H1 (cell line): ENCODE measurements around the gene EPHB1. TPM values are rescaled to one million over a fixed set of nuclear protein-coding genes. Genes with fewer than 3 reads are reported as not detected.

ENCODE experiments used
- CTCF ChIA-PET: fragments of 300-600 bp; sonication (Branson Sonifier 250); formaldehyde crosslinking; loops from one replicate; lab custom pipeline; 2021; ENCODE audit not compliant: partially characterized antibody; lab: Charles Lee
- POLR2A ChIA-PET: fragments of 300-600 bp; sonication (Branson Sonifier 250); formaldehyde crosslinking; loops from one replicate; lab custom pipeline; 2021; ENCODE audit warnings: inconsistent platforms; ENCODE audit not compliant: partially characterized antibody; lab: Charles Lee
- DNase-seq, 2 experiments: peaks; one replicate each; pipeline versions ENCODE4 v3.0.0 to v3.0.0-alpha.2; 2010 to 2022; ENCODE audit warnings: low spot score in 2 of 2, low read depth in 1 of 2, mixed read lengths in 1 of 2
- FAIRE-seq: peaks from 2 replicates; lab custom pipeline; 2011; peaks lifted over from hg19 to GRCh38; lab: Jason Lieb, UNC
- H2AFZ ChIP-seq: 2 replicates; pipeline ENCODE4 v1.8.1; 2012; ENCODE audit warnings: low read length, inconsistent platforms
- H2AK5ac ChIP-seq: 2 replicates; pipeline ENCODE4 v1.6.1; 2013; ENCODE audit warnings: low read depth, low read length
- H2BK120ac ChIP-seq: replicated peaks from 2 replicates; pipeline ENCODE3; 2013; ENCODE audit warnings: low read depth, low read length, inconsistent platforms
- H2BK12ac ChIP-seq: 2 replicates; pipeline ENCODE4 v1.6.1; 2013; ENCODE audit warnings: low read depth, low read length
- H2BK15ac ChIP-seq: 2 replicates; pipeline ENCODE4 v1.6.1; 2013; ENCODE audit warnings: low read length
- H2BK20ac ChIP-seq: 2 replicates; pipeline ENCODE4 v1.6.1; 2013; ENCODE audit warnings: low read length
- H2BK5ac ChIP-seq: 2 replicates; pipeline ENCODE4 v1.6.1; 2013; ENCODE audit warnings: low read depth, low read length
- H3K14ac ChIP-seq: 2 replicates; pipeline ENCODE4 v1.6.1; 2013; ENCODE audit warnings: inconsistent platforms; ENCODE audit not compliant: insufficient read length
- H3K18ac ChIP-seq: 2 replicates; pipeline ENCODE4 v1.6.1; 2013; ENCODE audit warnings: low read length; ENCODE audit errors: extremely low read depth
- H3K23ac ChIP-seq: 2 replicates; pipeline ENCODE4 v1.6.1; 2013; ENCODE audit warnings: inconsistent platforms; ENCODE audit not compliant: insufficient read length
- H3K23me2 ChIP-seq: 2 replicates; pipeline ENCODE4 v1.6.1; 2013; ENCODE audit warnings: low read depth, low read length
- H3K27ac ChIP-seq: 2 replicates; pipeline ENCODE4 v1.6.1; 2011; ENCODE audit warnings: low read depth, low read length, inconsistent platforms
- H3K27me3 ChIP-seq, 4 experiments: replicated peaks in 1 of 4; 1 replicate in 1 of 4; 2 replicates in 3 of 4; pipeline versions ENCODE4 v1.6.1 to v1.8.1; 2011 to 2013; ENCODE audit warnings: low read length in 3 of 4, mild to moderate bottlenecking in 3 of 4, inconsistent platforms in 2 of 4, mixed read lengths in 2 of 4, moderate library complexity in 1 of 4; ENCODE audit not compliant: control insufficient read depth in 3 of 4, insufficient read depth in 3 of 4; ENCODE audit errors: extremely low read depth in 1 of 4
- H3K36me3 ChIP-seq, 4 experiments: 2 replicates each; pipeline versions ENCODE4 v1.6.1 to v1.8.1; 2011 to 2013; ENCODE audit warnings: mild to moderate bottlenecking in 4 of 4, low read length in 3 of 4, moderate library complexity in 2 of 4, control low read depth in 1 of 4, inconsistent platforms in 1 of 4; ENCODE audit not compliant: insufficient read depth in 4 of 4, control insufficient read depth in 2 of 4
- H3K4ac ChIP-seq: replicated peaks from 2 replicates; pipeline ENCODE3; 2013; ENCODE audit warnings: low read length, low read depth, mixed read lengths, inconsistent platforms; ENCODE audit not compliant: insufficient read length
- H3K4me1 ChIP-seq, 4 experiments: replicated peaks in 1 of 4; 1 replicate in 1 of 4; 2 replicates in 3 of 4; pipeline versions ENCODE4 v1.6.1 to v1.8.1; 2011 to 2013; ENCODE audit warnings: low read length in 3 of 4, inconsistent platforms in 2 of 4, mixed read lengths in 1 of 4; ENCODE audit not compliant: insufficient read depth in 4 of 4, control insufficient read depth in 3 of 4
- H3K4me2 ChIP-seq, 2 experiments: 2 replicates each; pipeline versions ENCODE4 v1.6.1 to v1.8.1; 2011 to 2013; ENCODE audit warnings: low read depth in 2 of 2, low read length in 2 of 2, control low read depth in 1 of 2, inconsistent platforms in 1 of 2, mild to moderate bottlenecking in 1 of 2; ENCODE audit not compliant: insufficient read depth in 1 of 2
- H3K4me3 ChIP-seq, 4 experiments: fragments of 200-600, 300-600 bp in 1 of 4; sonication (generic), shearing (Covaris generic), sonication (Bioruptor Twin) in 1 of 4; 2 replicates each; pipeline versions ENCODE4 v1.5.1 to v1.8.1; 2011 to 2016; ENCODE audit warnings: low read length in 4 of 4, low read depth in 3 of 4, control low read depth in 2 of 4, inconsistent platforms in 2 of 4, mild to moderate bottlenecking in 2 of 4, mixed read lengths in 1 of 4, moderate library complexity in 1 of 4; ENCODE audit not compliant: insufficient read depth in 2 of 4; ENCODE audit errors: extremely low read depth in 1 of 4
- H3K56ac ChIP-seq: replicated peaks from 2 replicates; pipeline ENCODE3; 2013; ENCODE audit warnings: low read depth, mild to moderate bottlenecking, mixed read lengths, low read length, inconsistent platforms; ENCODE audit not compliant: insufficient read length
- H3K79me1 ChIP-seq: 2 replicates; pipeline ENCODE4 v1.6.1; 2013; ENCODE audit warnings: low read depth, low read length, control low read depth
- H3K79me2 ChIP-seq, 2 experiments: 2 replicates each; pipeline versions ENCODE4 v1.6.1 to v1.8.1; 2012 to 2013; ENCODE audit warnings: low read length in 2 of 2, mild to moderate bottlenecking in 2 of 2, inconsistent platforms in 1 of 2; ENCODE audit not compliant: insufficient read depth in 2 of 2, control insufficient read depth in 1 of 2
- H3K9ac ChIP-seq, 4 experiments: replicated peaks in 1 of 4; 1 replicate in 1 of 4; 2 replicates in 3 of 4; pipeline versions ENCODE4 v1.6.1 to v1.8.1; 2011 to 2013; ENCODE audit warnings: low read depth in 3 of 4, low read length in 3 of 4, control low read depth in 2 of 4, mild to moderate bottlenecking in 2 of 4, moderate library complexity in 2 of 4, inconsistent platforms in 1 of 4; ENCODE audit errors: extremely low read depth in 1 of 4
- H3K9me3 ChIP-seq, 2 experiments: 2 replicates each; pipeline versions ENCODE4 v1.6.1 to v1.8.1; 2012 to 2013; ENCODE audit warnings: mild to moderate bottlenecking in 2 of 2, moderate library complexity in 2 of 2, control low read depth in 1 of 2, inconsistent platforms in 1 of 2, low read depth in 1 of 2, low read length in 1 of 2, mixed read lengths in 1 of 2; ENCODE audit not compliant: insufficient read depth in 2 of 2
- H4K20me1 ChIP-seq, 2 experiments: replicated peaks in 1 of 2; 2 replicates each; pipeline versions ENCODE3 to v1.8.1; 2011 to 2013; ENCODE audit warnings: inconsistent platforms in 2 of 2, low read length in 2 of 2, mild to moderate bottlenecking in 1 of 2; ENCODE audit not compliant: insufficient read depth in 2 of 2, control insufficient read depth in 1 of 2
- H4K5ac ChIP-seq: 2 replicates; pipeline ENCODE4 v1.6.1; 2013; ENCODE audit warnings: low read length, low read depth, mixed read lengths, inconsistent platforms; ENCODE audit not compliant: insufficient read length
- H4K8ac ChIP-seq: 2 replicates; pipeline ENCODE4 v1.8.0; 2013; ENCODE audit warnings: mild to moderate bottlenecking, moderate library complexity, low read length, inconsistent platforms; ENCODE audit not compliant: insufficient read depth; ENCODE audit errors: extremely low read depth
- H4K91ac ChIP-seq: replicated peaks from 2 replicates; pipeline ENCODE3; 2013; ENCODE audit warnings: low read length, mixed read lengths, inconsistent platforms; ENCODE audit not compliant: insufficient read length
- CEBPB ChIP-seq: IDR thresholded peaks from 2 replicates; pipeline ENCODE4 v1.6.1; 2012; ENCODE audit warnings: low read depth, low read length
- KDM4A ChIP-seq: IDR thresholded peaks from one replicate; pipeline ENCODE4 v1.7.1; 2012; ENCODE audit warnings: low read depth, mild to moderate bottlenecking, moderate library complexity, low read length, inconsistent platforms; ENCODE audit not compliant: severe bottlenecking
- KDM5A ChIP-seq: fragments of 200-600 bp; IDR thresholded peaks from 2 replicates; pipeline ENCODE4 v1.7.1; 2012; ENCODE audit warnings: mild to moderate bottlenecking, low read length, inconsistent platforms, mixed read lengths
- SIRT6 ChIP-seq: IDR thresholded peaks from one replicate; pipeline ENCODE4 v1.7.1; 2012; ENCODE audit warnings: low read length, inconsistent platforms
- SIX5 ChIP-seq: IDR thresholded peaks from 2 replicates; pipeline ENCODE4 v1.6.1; 2011; ENCODE audit warnings: mild to moderate bottlenecking, low read depth, low read length
- TBP ChIP-seq: IDR thresholded peaks from 2 replicates; pipeline ENCODE4 v1.6.1; 2011; ENCODE audit warnings: low read depth, low read length, improper control_type of control experiment
- WGBS, 2 experiments: shearing (Covaris generic) in 1 of 2; methylation state at CpG; one replicate each; pipeline versions ENCODE4 v1.1.6 to v1.1.7; 2013 to 2015; ENCODE audit warnings: low lambda C conversion rate in 2 of 2, mixed read lengths in 2 of 2, inconsistent platforms in 1 of 2, low coverage in 1 of 2, missing lambda C conversion rate in 1 of 2; ENCODE audit not compliant: insufficient replicate concordance in 2 of 2, insufficient coverage in 1 of 2, insufficient read length in 1 of 2; ENCODE audit errors: extremely low coverage in 1 of 2, missing lambda C conversion rate in 1 of 2; 5-methylcytosine and 5-hydroxymethylcytosine counted together
- polyA plus RNA-seq, 7 experiments: library from polyadenylated mRNA; depleted of rRNA in 3 of 7; stranded (reverse) in 5 of 7; unstranded in 2 of 7; fragments of >200 nt in 5 of 7; fragments of 200-250 nt in 2 of 7; gene quantifications; 1 replicate in 5 of 7; 2 replicates in 1 of 7; 4 replicates in 1 of 7; pipeline versions ENCODE4 v1.2.1 to v1.2.3, GENCODE V29; 2011 to 2013; ENCODE audit warnings: missing spikeins in 2 of 7, mixed read lengths in 2 of 7
- total RNA-seq: library from RNA; stranded (reverse); fragmentation: NEBNext Ultra II Directional; extraction: Animal tissue kit (Norgen Biotek cat#: 25700); gene quantifications from 2 replicates; pipeline ENCODE4 v1.2.1, GENCODE V29; 2021

Gene EPHB1
- total and polyA plus RNA-seq, 2 of the 8 experiments (the other 6 are each of a cell fraction or from before 2014, with no cell fraction given), result 3.5 to 5.9 TPM

DNA sequence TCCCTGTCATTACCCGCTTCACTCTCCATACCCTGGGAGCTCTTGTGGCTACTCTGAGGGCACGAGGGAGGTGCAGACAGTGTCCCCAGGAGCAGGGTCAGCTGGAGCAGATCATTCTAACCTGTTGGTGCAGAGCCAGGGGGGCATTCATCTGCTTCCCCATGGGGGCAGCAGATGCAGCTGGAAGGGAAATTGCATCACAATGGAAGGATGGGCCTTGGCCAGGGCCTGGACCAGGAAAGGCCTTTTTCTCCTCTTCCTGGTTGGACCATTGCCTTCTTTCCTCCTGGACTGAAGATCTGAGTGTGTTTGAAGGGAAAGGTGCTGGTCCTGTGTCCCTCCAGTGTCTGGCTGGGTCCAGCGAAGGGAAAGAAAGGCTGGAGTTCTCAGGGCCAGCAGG, 55.7 kb downstream of the EPHB1 start:
- H3K27ac ChIP-seq, result no peak overlapping the region
- no peak overlapping the region for H3K4me3 ChIP-seq
- TF ChIP-seq SIX5 (no peak), KDM4A (no peak), KDM5A (no peak), TBP (no peak), SIRT6 (no peak), CEBPB (no peak)
- H4K91ac ChIP-seq, result no peak overlapping the region
- H3K9me3 ChIP-seq, result no peaks in the 10 kb centered on the region
- H2BK12ac ChIP-seq, result no peak overlapping the region
- H2BK5ac ChIP-seq, result no peak overlapping the region
- H3K9ac ChIP-seq, result no peak overlapping the region
- no peak overlapping the region for H2BK120ac ChIP-seq
- WGBS, 2 experiments, result 91% methylated on average over 3 of the region's 3 CpGs; no CpG with 5 or more reads in 1 of the 2 experiments
- H3K4me2 ChIP-seq, result no peak overlapping the region
- H2BK15ac ChIP-seq, result no peak overlapping the region
- H2AFZ ChIP-seq, result no peak overlapping the region
- DNase-seq (no peak), FAIRE-seq (no peak)
- no peak overlapping the region for H3K4ac ChIP-seq
- no peaks in the 10 kb centered on the region for H3K27me3 ChIP-seq
- no peaks in the 10 kb centered on the region for H3K79me1 ChIP-seq
- no peak overlapping the region for H4K5ac ChIP-seq
- no peak overlapping the region for H3K14ac ChIP-seq
- H3K36me3 ChIP-seq, result no peaks in the 10 kb centered on the region
- H4K8ac ChIP-seq, result no peak overlapping the region
- H4K20me1 ChIP-seq, result peaks cover 0 to 3% of the 10 kb centered on the region in 2 experiments
- H3K23ac ChIP-seq, result no peak overlapping the region
- H3K56ac ChIP-seq, result no peak overlapping the region
- 0 out of 2 replicates have a peak, but pooled peaks cover 1% of the 10 kb centered on the region for H3K23me2 ChIP-seq
- no peak overlapping the region for H2AK5ac ChIP-seq
- ChIA-PET POLR2A (no interaction called here), CTCF (interaction anchor here (1.0 to 5.9 kb wide), 2 partner anchors 13 to 24 kb away, joined by 3 to 31 read pairs; no protein-coding TSS in a partner anchor)
- H3K18ac ChIP-seq, result peak overlapping the region; percentile 24; the same call in 1 of the 2 replicates
- H3K79me2 ChIP-seq, result no peaks in the 10 kb centered on the region
- no peak overlapping the region for H2BK20ac ChIP-seq
- H3K4me1 ChIP-seq, result peaks cover 0 to 7% (median 3%) of the 10 kb centered on the region in 4 experiments; a peak in 2 of 7 replicates
